Measurements from ENCODE around the gene SCAF8. TPM values are rescaled to one million over a fixed set of nuclear protein-coding genes. Genes with fewer than 3 reads are reported as not detected.

Gene SCAF8
- total RNA-seq, 5 donors from 2014 or later (not counting 1 experiment from before 2014, with no cell fraction given), result 53.1 to 61.1 (median 55.2) TPM

GRCh38 chr6:154873546-154873945, 140.3 kb downstream of the SCAF8 start:
- Mint-ChIP-seq H3K27me3 (no peaks in the 10 kb centered on the region), H3K4me3 (no peak overlapping the region), H3K36me3 (peaks cover 28% of the 10 kb centered on the region), H3K4me1 (peaks cover 0 to 7% (median 0%) of the 10 kb centered on the region in 3 donors), H3K27ac (no peak overlapping the region), H3K9me3 (no peaks in the 10 kb centered on the region)
- H3K4me1 ChIP-seq (ENCODE audit: control insufficient read depth in 1 of 2, extremely low read depth in 1 of 2, insufficient read depth in 2 of 2, low read length in 2 of 2), result no peaks in the 10 kb centered on the region
- ATAC-seq (replicated peaks in 1 of 4) (no peak), DNase-seq (no peak)
- ChIA-PET CTCF (no interaction called here), POLR2A (interaction anchor here in 1 of 2 donors (0.6 kb wide), 1 partner anchor 16 kb away, joined by 9 read pairs; no protein-coding TSS in a partner anchor)
- H3K27ac ChIP-seq (ENCODE audit: low read length), result no peak overlapping the region
- WGBS (ENCODE audit: insufficient coverage), result 100% methylated on average over 3 of the region's 4 CpGs
- no peak overlapping the region for H3K4me3 ChIP-seq (ENCODE audit: control insufficient read depth in 1 of 2, extremely low read depth in 1 of 2, low read length in 1 of 2)
- H3K9me3 ChIP-seq, result no peaks in the 10 kb centered on the region
- no peaks in the 10 kb centered on the region for H3K27me3 ChIP-seq (replicated peaks in 1 of 2; ENCODE audit: control insufficient read depth in 2 of 2, extremely low read depth in 1 of 2, insufficient read depth in 2 of 2, low read length in 1 of 2)
- peaks cover 0 to 5% of the 10 kb centered on the region in 2 donors for H3K36me3 ChIP-seq (ENCODE audit: control insufficient read depth in 2 of 2, extremely low read depth in 1 of 2, insufficient read depth in 1 of 2, low read length in 1 of 2)

GRCh38 chr6:154874773-154875592, 141.8 kb downstream of the SCAF8 start:
- H3K27ac ChIP-seq (ENCODE audit: low read length), result no peak overlapping the region
- POLR2A ChIA-PET, result no interaction called here
- DNase-seq, result no peak
- H3K27me3 Mint-ChIP-seq, result no peaks in the 10 kb centered on the region
- H3K4me3 ChIP-seq (ENCODE audit: control insufficient read depth in 1 of 2, extremely low read depth in 1 of 2, low read length in 1 of 2), result no peak overlapping the region
- no peaks in the 10 kb centered on the region for H3K9me3 Mint-ChIP-seq
- H3K27me3 ChIP-seq (replicated peaks in 1 of 2; ENCODE audit: control insufficient read depth in 2 of 2, extremely low read depth in 1 of 2, insufficient read depth in 2 of 2, low read length in 1 of 2), result no peaks in the 10 kb centered on the region
- ATAC-seq (replicated peaks in 1 of 4), result no peak
- WGBS (ENCODE audit: insufficient coverage), result 99% methylated on average over 8 of the region's 10 CpGs
- H3K27ac Mint-ChIP-seq, result no peak overlapping the region
- H3K9me3 ChIP-seq, result no peaks in the 10 kb centered on the region
- peaks cover 0 to 7% (median 0%) of the 10 kb centered on the region in 3 donors for H3K4me1 Mint-ChIP-seq
- peaks cover 0 to 11% of the 10 kb centered on the region in 2 donors for H3K36me3 ChIP-seq (ENCODE audit: control insufficient read depth in 2 of 2, extremely low read depth in 1 of 2, insufficient read depth in 1 of 2, low read length in 1 of 2)
- CTCF ChIA-PET, result no interaction called here
- no peak overlapping the region for H3K4me3 Mint-ChIP-seq
- H3K4me1 ChIP-seq (ENCODE audit: control insufficient read depth in 1 of 2, extremely low read depth in 1 of 2, insufficient read depth in 2 of 2, low read length in 2 of 2), result no peaks in the 10 kb centered on the region
- H3K36me3 Mint-ChIP-seq, result peaks cover 37% of the 10 kb centered on the region

DNA sequence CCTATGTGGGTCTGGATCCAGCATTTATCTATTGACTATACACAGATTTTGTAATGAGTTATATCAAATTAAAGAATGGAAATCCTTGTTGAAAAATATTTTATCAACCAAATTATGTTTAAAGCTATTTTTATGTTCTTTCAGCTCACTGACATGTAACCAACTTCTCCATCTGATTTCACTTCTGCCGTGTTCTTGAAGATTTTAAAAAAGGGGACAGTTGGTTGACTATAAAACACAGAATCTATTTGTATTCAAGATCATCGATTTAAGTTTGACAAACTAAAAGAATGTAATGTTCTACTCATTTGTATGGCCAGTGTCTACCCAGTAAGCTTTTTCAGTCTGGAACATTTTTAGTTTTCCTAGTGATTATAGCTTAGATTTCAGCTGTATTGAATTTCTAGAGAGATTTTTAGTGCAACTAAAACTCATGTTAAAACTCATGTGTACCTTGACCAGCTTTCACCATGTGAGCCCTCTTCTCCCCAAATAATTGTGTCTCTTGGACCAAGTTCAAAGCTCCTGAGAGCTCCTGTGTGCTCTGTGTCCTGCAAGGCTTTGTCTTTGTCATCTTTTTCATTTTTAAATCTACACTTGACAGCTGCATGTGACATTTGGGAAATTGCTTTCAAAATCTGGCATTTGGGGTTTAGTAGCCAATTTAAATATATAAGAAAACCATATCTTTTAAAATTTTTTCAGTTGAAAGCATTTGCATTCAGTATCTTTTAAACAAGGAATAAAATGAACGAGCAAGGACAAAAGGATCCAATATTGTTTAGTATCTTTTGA, 143.5 kb downstream of the SCAF8 start:
- H3K27me3 Mint-ChIP-seq, result no peaks in the 10 kb centered on the region
- H3K9me3 Mint-ChIP-seq, result no peaks in the 10 kb centered on the region
- peaks cover 37% of the 10 kb centered on the region for H3K36me3 Mint-ChIP-seq
- H3K4me1 Mint-ChIP-seq, result peaks cover 0 to 7% (median 0%) of the 10 kb centered on the region in 3 donors
- ChIA-PET POLR2A (interaction anchor here in 1 of 2 donors (0.7 kb wide), 1 partner anchor 184 kb away, joined by 3 read pairs; no protein-coding TSS in a partner anchor), CTCF (no interaction called here)
- H3K4me1 ChIP-seq (ENCODE audit: control insufficient read depth in 1 of 2, extremely low read depth in 1 of 2, insufficient read depth in 2 of 2, low read length in 2 of 2), result no peaks in the 10 kb centered on the region
- peaks cover 0 to 6% of the 10 kb centered on the region in 2 donors for H3K36me3 ChIP-seq (ENCODE audit: control insufficient read depth in 2 of 2, extremely low read depth in 1 of 2, insufficient read depth in 1 of 2, low read length in 1 of 2)
- DNase-seq (no peak), ATAC-seq (replicated peaks in 1 of 4) (no peak)
- no peak overlapping the region for H3K4me3 ChIP-seq (ENCODE audit: control insufficient read depth in 1 of 2, extremely low read depth in 1 of 2, low read length in 1 of 2)
- no peak overlapping the region for H3K27ac ChIP-seq (ENCODE audit: low read length)
- no peak overlapping the region for H3K27ac Mint-ChIP-seq
- no peak overlapping the region for H3K4me3 Mint-ChIP-seq
- no peaks in the 10 kb centered on the region for H3K27me3 ChIP-seq (replicated peaks in 1 of 2; ENCODE audit: control insufficient read depth in 2 of 2, extremely low read depth in 1 of 2, insufficient read depth in 2 of 2, low read length in 1 of 2)
- WGBS (ENCODE audit: insufficient coverage), result no CpG with 5 or more reads among the region's 3 CpGs
- H3K9me3 ChIP-seq, result no peaks in the 10 kb centered on the region

GRCh38 chr6:154878871-154879491, 145.8 kb downstream of the SCAF8 start:
- CTCF ChIA-PET, result no interaction called here
- Histone ChIP-seq H3K4me3 (ENCODE audit: control insufficient read depth in 1 of 2, extremely low read depth in 1 of 2, low read length in 1 of 2) (no peak overlapping the region), H3K4me1 (ENCODE audit: control insufficient read depth in 1 of 2, extremely low read depth in 1 of 2, insufficient read depth in 2 of 2, low read length in 2 of 2) (no peaks in the 10 kb centered on the region), H3K36me3 (ENCODE audit: control insufficient read depth in 2 of 2, extremely low read depth in 1 of 2, insufficient read depth in 1 of 2, low read length in 1 of 2) (peaks cover 0 to 10% of the 10 kb centered on the region in 2 donors), H3K9me3 (no peaks in the 10 kb centered on the region), H3K27me3 (replicated peaks in 1 of 2; ENCODE audit: control insufficient read depth in 2 of 2, extremely low read depth in 1 of 2, insufficient read depth in 2 of 2, low read length in 1 of 2) (no peaks in the 10 kb centered on the region), H3K27ac (ENCODE audit: low read length) (no peak overlapping the region)
- no peaks in the 10 kb centered on the region for H3K27me3 Mint-ChIP-seq
- peaks cover 0 to 7% (median 0%) of the 10 kb centered on the region in 3 donors for H3K4me1 Mint-ChIP-seq
- no CpG with 5 or more reads among the region's 6 CpGs for WGBS (ENCODE audit: insufficient coverage)
- no peak overlapping the region for H3K4me3 Mint-ChIP-seq
- POLR2A ChIA-PET, result no interaction called here
- H3K36me3 Mint-ChIP-seq, result peaks cover 34% of the 10 kb centered on the region
- no peak for DNase-seq
- no peak for ATAC-seq (replicated peaks in 1 of 4)
- H3K27ac Mint-ChIP-seq, result no peak overlapping the region
- H3K9me3 Mint-ChIP-seq, result no peaks in the 10 kb centered on the region

DNA sequence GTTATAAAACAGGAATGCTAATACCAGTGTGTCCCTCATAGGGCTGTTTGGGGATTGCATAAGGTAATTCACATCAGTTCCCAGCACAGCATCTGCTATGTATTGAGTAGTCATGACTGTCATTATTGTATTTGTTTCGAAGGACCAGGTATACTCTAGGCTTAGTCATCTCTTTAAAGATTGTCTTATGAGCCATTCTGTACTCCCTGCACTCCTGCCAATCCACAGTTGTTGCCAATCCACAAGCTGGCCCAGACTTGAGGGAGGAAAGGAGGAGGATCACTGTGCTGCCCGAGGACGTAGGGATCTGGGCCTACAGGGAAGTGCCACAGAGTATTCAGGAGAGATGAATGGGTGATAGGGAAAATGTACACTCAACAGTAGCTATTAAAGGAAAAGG, 148.9 kb downstream of the SCAF8 start:
- H3K9me3 ChIP-seq, result no peaks in the 10 kb centered on the region
- no CpG with 5 or more reads among the region's 3 CpGs for WGBS (ENCODE audit: insufficient coverage)
- no peaks in the 10 kb centered on the region for H3K4me1 ChIP-seq (ENCODE audit: control insufficient read depth in 1 of 2, extremely low read depth in 1 of 2, insufficient read depth in 2 of 2, low read length in 2 of 2)
- H3K27me3 Mint-ChIP-seq, result no peaks in the 10 kb centered on the region
- no peak for ATAC-seq (replicated peaks in 1 of 4)
- no peak overlapping the region for H3K4me3 ChIP-seq (ENCODE audit: control insufficient read depth in 1 of 2, extremely low read depth in 1 of 2, low read length in 1 of 2)
- H3K27me3 ChIP-seq (replicated peaks in 1 of 2; ENCODE audit: control insufficient read depth in 2 of 2, extremely low read depth in 1 of 2, insufficient read depth in 2 of 2, low read length in 1 of 2), result no peaks in the 10 kb centered on the region
- H3K36me3 ChIP-seq (ENCODE audit: control insufficient read depth in 2 of 2, extremely low read depth in 1 of 2, insufficient read depth in 1 of 2, low read length in 1 of 2), result peaks cover 0 to 15% of the 10 kb centered on the region in 2 donors
- no peak overlapping the region for H3K4me3 Mint-ChIP-seq
- no peak for DNase-seq
- H3K4me1 Mint-ChIP-seq, result no peaks in the 10 kb centered on the region
- H3K36me3 Mint-ChIP-seq, result peaks cover 33% of the 10 kb centered on the region
- no peaks in the 10 kb centered on the region for H3K9me3 Mint-ChIP-seq
- H3K27ac Mint-ChIP-seq, result no peak overlapping the region
- no peak overlapping the region for H3K27ac ChIP-seq (ENCODE audit: low read length)
- POLR2A ChIA-PET, result no interaction called here
- CTCF ChIA-PET, result no interaction called here
